Smooth muscle cell (in vitro differentiated cells): ENCODE data around the gene UTP25. TPM values are rescaled to one million over a fixed set of nuclear protein-coding genes. Genes with fewer than 3 reads are reported as not detected.

Experiments
- DNase-seq: peaks from one replicate; lab custom pipeline; 2025; ENCODE audit not compliant: unreplicated experiment; lab: John Stamatoyannopoulos, UW
- H2AFZ ChIP-seq: fragments of 200-600 bp; sonication (generic); 2 replicates; pipeline ENCODE4 v1.6.0; 2016; ENCODE audit warnings: antibody characterized with exemption, low read depth, mild to moderate bottlenecking
- H3F3A ChIP-seq: fragments of 200-600 bp; sonication (generic); 2 replicates; pipeline ENCODE4 v1.6.0; 2017; ENCODE audit warnings: antibody characterized with exemption, low read depth
- H3K27ac ChIP-seq: fragments of 200-600 bp; sonication (generic); 2 replicates; pipeline ENCODE4 v1.5.1; 2016; ENCODE audit warnings: low read depth, mild to moderate bottlenecking
- H3K27me3 ChIP-seq: fragments of 200-600 bp; sonication (generic); 2 replicates; pipeline ENCODE4 v1.6.1; 2016; ENCODE audit warnings: low read depth, mild to moderate bottlenecking
- H3K36me3 ChIP-seq: fragments of 200-600 bp; sonication (generic); 2 replicates; pipeline ENCODE4 v1.5.1; 2016; ENCODE audit warnings: low read depth
- H3K4me1 ChIP-seq: fragments of 200-600 bp; sonication (generic); 2 replicates; pipeline ENCODE4 v1.5.1; 2016; ENCODE audit warnings: low read depth
- H3K4me2 ChIP-seq: fragments of 200-600 bp; sonication (generic); 2 replicates; pipeline ENCODE4 v1.6.0; 2016; ENCODE audit warnings: mild to moderate bottlenecking
- H3K4me3 ChIP-seq: fragments of 200-600 bp; sonication (generic); 2 replicates; pipeline ENCODE4 v1.5.1; 2016; ENCODE audit warnings: mild to moderate bottlenecking
- H3K79me2 ChIP-seq: fragments of 200-600 bp; sonication (generic); 2 replicates; pipeline ENCODE4 v1.6.0; 2016; ENCODE audit warnings: low read depth, mild to moderate bottlenecking
- H3K9ac ChIP-seq: fragments of 200-600 bp; sonication (generic); 2 replicates; pipeline ENCODE4 v1.6.0; 2016; ENCODE audit warnings: low read depth
- H3K9me3 ChIP-seq: fragments of 200-600 bp; sonication (generic); replicated peaks from 2 replicates; pipeline ENCODE4 v1.5.1; 2016; ENCODE audit warnings: low read depth
- H4K20me1 ChIP-seq: fragments of 200-600 bp; sonication (generic); 2 replicates; pipeline ENCODE4 v1.6.0; 2016; ENCODE audit warnings: low read depth
- CTCF ChIP-seq: fragments of 200-600 bp; sonication (generic); IDR thresholded peaks from 2 replicates; pipeline ENCODE4 v1.5.1; 2017; ENCODE audit warnings: borderline replicate concordance, mild to moderate bottlenecking, antibody characterized with exemption; ENCODE audit not compliant: insufficient read depth, poor library complexity, severe bottlenecking
- WGBS: methylation state at CpG from one replicate; pipeline ENCODE4 v1.1.7; 2016; ENCODE audit warnings: low lambda C conversion rate; 5-methylcytosine and 5-hydroxymethylcytosine counted together
- polyA plus RNA-seq: library from polyadenylated mRNA; unstranded; fragments of >200 nt; fragmentation: Nextera tagmentation; extraction: Ambion mirVana; gene quantifications from 2 replicates; pipeline ENCODE4 v1.2.1, GENCODE V29; 2016
- total RNA-seq: library from RNA; depleted of rRNA; stranded (reverse); fragments of >200 nt; gene quantifications from 2 replicates; pipeline ENCODE4 v1.2.3, GENCODE V29; 2014

The UTP25 gene
- total and polyA plus RNA-seq, 2 experiments from 2014 or later = 2.9 to 6.2 TPM

GRCh38 chr1:209876078-209876800 is 48.5 kb downstream of the UTP25 start:
- H3K4me1 ChIP-seq = no peaks in the 10 kb centered on the region
- TF ChIP-seq CTCF = no peak
- H3K27me3 ChIP-seq = no peaks in the 10 kb centered on the region
- DNase-seq = no peak
- WGBS = 39% methylated on average over 6 of the region's 6 CpGs
- peaks cover 13% of the 10 kb centered on the region for H3F3A ChIP-seq
- H3K27ac ChIP-seq = no peak overlapping the region
- H3K36me3 ChIP-seq = no peaks in the 10 kb centered on the region
- H3K4me2 ChIP-seq = peak overlapping the region; percentile 17
- H3K9ac ChIP-seq = no peak overlapping the region
- no peak overlapping the region for H3K4me3 ChIP-seq
- H3K9me3 ChIP-seq = no peaks in the 10 kb centered on the region
- H2AFZ ChIP-seq = no peak overlapping the region
- no peaks in the 10 kb centered on the region for H3K79me2 ChIP-seq
- H4K20me1 ChIP-seq = no peaks in the 10 kb centered on the region

- Histone ChIP-seq H3K9ac (no peak overlapping the region), H3K27me3 (no peaks in the 10 kb centered on the region), H4K20me1 (no peaks in the 10 kb centered on the region), H3K4me2 (peak overlapping the region; percentile 17), H3K4me3 (no peak overlapping the region), H2AFZ (no peak overlapping the region), H3K27ac (no peak overlapping the region), H3K79me2 (no peaks in the 10 kb centered on the region), H3K4me1 (no peaks in the 10 kb centered on the region), H3K36me3 (no peaks in the 10 kb centered on the region), H3F3A (peaks cover 13% of the 10 kb centered on the region), H3K9me3 (no peaks in the 10 kb centered on the region)
- no peak for TF ChIP-seq CTCF
- DNase-seq = no peak
- WGBS = 39% methylated on average over 2 of the region's 2 CpGs
These were observed 49.5 kb downstream of the UTP25 start for GRCh38 chr1:209877087-209877764.

GRCh38 chr1:209878964-209879363 is 51.2 kb downstream of the UTP25 start:
- H3K9ac ChIP-seq = no peak overlapping the region

More at GRCh38 chr1:209878964-209879363, 51.2 kb downstream of the UTP25 start:
- no peak for DNase-seq
- Histone ChIP-seq H3K36me3 (no peaks in the 10 kb centered on the region), H3K27ac (no peak overlapping the region), H3K79me2 (no peaks in the 10 kb centered on the region), H3K4me3 (no peak overlapping the region), H3F3A (peaks cover 17% of the 10 kb centered on the region), H3K27me3 (no peaks in the 10 kb centered on the region), H3K4me1 (peaks cover 10% of the 10 kb centered on the region), H3K9me3 (no peaks in the 10 kb centered on the region), H3K4me2 (no peak overlapping the region), H2AFZ (no peak overlapping the region), H4K20me1 (no peaks in the 10 kb centered on the region)
- WGBS = 74% methylated on average over 1 of the region's 1 CpG
- no peak for TF ChIP-seq CTCF
